Left ventricle myocardium inferior (tissue), 1 donor: ENCODE measurements around the gene MCRIP1. TPM values are rescaled to one million over a fixed set of nuclear protein-coding genes. Genes with fewer than 3 reads are reported as not detected.
A peak's percentile ranks its signal among the peaks of the same experiment; 100 is the strongest.

Source experiments
- DNase-seq: peaks from one replicate; pipeline ENCODE4 v3.0.0-alpha.2; 2020
- H3K27ac ChIP-seq: fragments of 200-600 bp; replicated peaks from 2 replicates; pipeline ENCODE4 v1.8.0; 2021
- H3K27me3 ChIP-seq: fragments of 200-600 bp; 2 replicates; pipeline ENCODE4 v1.8.0; 2021; ENCODE audit warnings: low read depth
- H3K36me3 ChIP-seq: fragments of 200-600 bp; 2 replicates; pipeline ENCODE4 v1.8.0; 2021
- H3K4me1 ChIP-seq: fragments of 200-600 bp; 2 replicates; pipeline ENCODE4 v1.8.0; 2021
- H3K4me3 ChIP-seq: fragments of 200-600 bp; 2 replicates; pipeline ENCODE4 v1.8.0; 2021; ENCODE audit warnings: mild to moderate bottlenecking, moderate library complexity
- H3K9me3 ChIP-seq: fragments of 200-600 bp; replicated peaks from 2 replicates; pipeline ENCODE4 v1.8.0; 2021
- intact Hi-C: fragments of 100-400 bp; cut with micrococcal nuclease; formaldehyde crosslinking; loops from one replicate; pipeline ENCODE4 v1.11.0; 2022
- total RNA-seq: library from RNA; stranded (reverse); fragmentation: NEBNext Ultra II Directional; extraction: Animal tissue kit (Norgen Biotek cat#: 25700); gene quantifications from one replicate; pipeline ENCODE4 v1.2.1, GENCODE V29; 2021
- TF ChIP-seq, protein P1 (sequence below): fragments of 200-600 bp; IDR thresholded peaks from 2 replicates; pipeline ENCODE4 v1.8.0; 2021; ENCODE audit warnings: antibody characterized with exemption, mild to moderate bottlenecking, borderline replicate concordance
- donor health status: DM: no; HTN: yes; CAD: no; lungs with severe emphysema.

The MCRIP1 gene
- total RNA-seq, 1 donor from 2014 or later = 110 TPM

DNA sequence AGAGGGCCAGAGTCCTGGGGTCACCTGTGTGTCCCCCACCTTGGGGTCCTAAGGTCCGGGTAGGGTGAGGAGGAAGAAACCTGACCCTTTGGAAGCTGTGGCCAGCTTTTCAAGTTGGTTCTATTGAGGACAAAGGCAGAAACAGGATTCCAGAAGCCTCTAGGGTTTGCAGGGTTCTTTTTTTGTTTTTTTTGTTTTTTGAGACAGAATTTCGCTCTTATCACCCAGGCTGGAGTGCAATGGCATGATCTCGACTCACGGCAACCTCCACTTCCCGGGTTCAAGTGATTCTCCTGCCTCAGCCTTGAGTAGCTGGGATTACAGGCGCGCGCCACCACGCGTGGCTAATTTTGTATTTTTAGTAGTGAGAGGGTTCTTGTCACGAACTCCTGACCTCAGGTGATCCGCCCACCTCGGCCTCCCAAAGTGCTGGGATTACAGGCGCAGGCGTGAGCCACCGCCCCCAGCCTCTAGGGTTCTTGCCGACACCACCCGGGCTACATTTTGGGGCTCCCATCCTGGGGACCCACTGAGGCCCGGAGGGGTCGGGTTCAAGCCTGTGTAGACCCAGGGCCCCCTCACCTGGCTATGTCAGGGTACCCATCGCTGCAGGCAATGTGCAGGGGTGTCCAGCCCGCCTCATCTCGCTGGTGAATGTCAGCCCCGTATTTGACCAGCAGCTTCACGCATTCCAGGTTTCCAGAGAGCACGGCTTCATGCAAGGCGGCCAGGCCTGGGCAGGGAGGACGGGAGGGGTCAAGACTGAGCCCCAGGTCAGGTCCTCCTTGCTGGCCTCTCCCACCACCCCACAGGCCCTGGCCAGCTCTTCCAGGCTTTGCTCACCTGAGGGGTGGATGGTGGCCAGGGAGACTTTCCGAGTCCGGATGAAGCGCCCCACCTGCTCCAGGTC lies 1.1 kb upstream of the MCRIP1 start:
- H3K9me3 ChIP-seq = no peaks in the 10 kb centered on the region
- H3K27me3 ChIP-seq = no peaks in the 10 kb centered on the region
- intact Hi-C loops = no loop called here
- TF ChIP-seq, protein P1, sequence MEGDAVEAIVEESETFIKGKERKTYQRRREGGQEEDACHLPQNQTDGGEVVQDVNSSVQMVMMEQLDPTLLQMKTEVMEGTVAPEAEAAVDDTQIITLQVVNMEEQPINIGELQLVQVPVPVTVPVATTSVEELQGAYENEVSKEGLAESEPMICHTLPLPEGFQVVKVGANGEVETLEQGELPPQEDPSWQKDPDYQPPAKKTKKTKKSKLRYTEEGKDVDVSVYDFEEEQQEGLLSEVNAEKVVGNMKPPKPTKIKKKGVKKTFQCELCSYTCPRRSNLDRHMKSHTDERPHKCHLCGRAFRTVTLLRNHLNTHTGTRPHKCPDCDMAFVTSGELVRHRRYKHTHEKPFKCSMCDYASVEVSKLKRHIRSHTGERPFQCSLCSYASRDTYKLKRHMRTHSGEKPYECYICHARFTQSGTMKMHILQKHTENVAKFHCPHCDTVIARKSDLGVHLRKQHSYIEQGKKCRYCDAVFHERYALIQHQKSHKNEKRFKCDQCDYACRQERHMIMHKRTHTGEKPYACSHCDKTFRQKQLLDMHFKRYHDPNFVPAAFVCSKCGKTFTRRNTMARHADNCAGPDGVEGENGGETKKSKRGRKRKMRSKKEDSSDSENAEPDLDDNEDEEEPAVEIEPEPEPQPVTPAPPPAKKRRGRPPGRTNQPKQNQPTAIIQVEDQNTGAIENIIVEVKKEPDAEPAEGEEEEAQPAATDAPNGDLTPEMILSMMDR = no peak
- H3K27ac ChIP-seq = peak overlapping the region; percentile 88
- H3K4me3 ChIP-seq = peak overlapping the region; percentile 96
- H3K36me3 ChIP-seq = no peaks in the 10 kb centered on the region
- no peak for DNase-seq
- peaks cover 44% of the 10 kb centered on the region for H3K4me1 ChIP-seq

DNA sequence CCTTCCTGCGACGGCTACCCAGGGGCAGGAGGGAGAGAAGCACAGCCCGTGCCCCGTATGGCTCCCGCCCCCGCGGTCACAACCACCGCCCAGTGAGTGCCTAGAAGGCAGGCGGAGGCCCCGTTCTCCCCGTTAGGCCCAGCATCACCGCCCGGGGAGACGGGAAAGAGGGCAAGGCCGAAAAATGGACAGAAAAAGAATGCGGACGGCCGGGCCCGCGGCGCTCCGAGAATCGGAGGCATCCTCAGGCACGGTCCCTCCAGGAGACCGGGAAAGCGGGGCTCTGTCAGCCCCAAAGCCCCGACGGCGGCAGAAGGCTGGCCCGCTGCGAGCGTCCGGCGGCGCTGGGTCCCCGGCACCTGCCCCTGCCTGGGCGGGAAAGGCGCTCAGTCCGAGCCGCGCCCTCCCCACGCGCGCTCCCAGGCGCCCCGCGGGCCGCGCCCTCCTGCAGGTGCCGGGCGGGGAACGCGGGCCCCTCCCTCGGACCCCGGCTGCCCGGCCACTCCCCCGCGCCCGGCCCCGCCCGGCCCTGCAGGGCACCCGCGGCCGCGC lies 407 bp downstream of the MCRIP1 start:
- TF ChIP-seq, protein P1 = no peak
- Histone ChIP-seq H3K9me3 (no peaks in the 10 kb centered on the region), H3K27me3 (no peaks in the 10 kb centered on the region), H3K27ac (peak overlapping the region; percentile 94), H3K4me3 (peak overlapping the region; percentile 96), H3K36me3 (no peaks in the 10 kb centered on the region), H3K4me1 (peaks cover 53% of the 10 kb centered on the region)
- peak; percentile 30 for DNase-seq
- intact Hi-C loops = no loop called here

DNA sequence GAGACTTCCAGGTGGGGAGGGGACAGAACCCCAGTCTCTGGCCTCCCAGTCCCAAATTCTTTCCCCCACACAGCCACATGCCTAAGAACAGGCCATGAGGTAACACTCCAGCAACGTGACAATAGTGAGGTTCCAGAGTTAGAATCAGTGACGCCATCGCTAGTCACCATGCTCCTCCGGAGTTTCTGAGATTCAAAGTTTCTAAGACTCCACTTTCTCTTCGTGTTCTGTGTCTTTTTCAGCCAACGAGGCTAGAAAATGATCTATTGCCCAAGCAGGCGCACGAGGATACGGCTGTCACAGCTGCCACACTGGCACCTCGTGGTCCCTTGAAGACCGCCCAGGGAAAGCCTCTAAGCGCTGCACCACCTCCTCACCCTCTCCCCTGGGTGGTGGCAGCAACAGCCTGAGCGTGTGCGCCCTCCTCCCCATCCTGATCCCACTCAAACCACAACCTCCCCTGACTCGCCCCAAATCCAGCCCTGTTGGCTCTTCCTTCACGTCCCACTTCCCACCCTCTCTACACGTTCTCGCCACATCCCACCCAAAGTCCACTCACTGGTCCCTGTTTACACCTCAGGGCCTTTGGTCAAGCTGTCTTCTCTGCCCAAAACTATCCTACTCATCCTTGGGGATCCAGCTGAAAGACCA lies 1.0 kb downstream of the MCRIP1 start:
- peaks cover 53% of the 10 kb centered on the region for H3K4me1 ChIP-seq
- no peaks in the 10 kb centered on the region for H3K27me3 ChIP-seq
- DNase-seq = no peak
- no peaks in the 10 kb centered on the region for H3K9me3 ChIP-seq
- intact Hi-C loops = no loop called here
- H3K4me3 ChIP-seq = peak overlapping the region; percentile 96
- no peaks in the 10 kb centered on the region for H3K36me3 ChIP-seq
- TF ChIP-seq, protein P1 = no peak
- peak overlapping the region; percentile 94 for H3K27ac ChIP-seq

DNA sequence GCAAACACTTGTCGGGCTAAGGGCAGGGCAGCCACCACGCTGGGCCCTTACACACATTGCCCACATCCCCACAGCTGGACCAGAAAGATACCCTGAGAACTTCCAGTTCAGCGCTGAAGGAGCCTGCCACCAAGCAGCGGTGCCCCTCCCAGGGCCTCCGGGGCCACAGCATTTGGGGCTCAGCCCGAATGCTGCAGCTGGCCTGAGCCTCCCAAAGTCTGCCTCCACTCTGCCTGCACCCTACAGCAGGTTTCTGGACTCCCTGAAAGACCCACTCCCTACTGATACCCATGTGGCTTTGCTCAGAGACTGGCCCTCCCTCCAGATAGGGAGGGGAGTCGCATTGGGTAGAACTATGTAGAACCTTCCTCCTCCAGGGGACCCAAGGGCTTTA lies 1.5 kb downstream of the MCRIP1 start:
- DNase-seq = no peak
- intact Hi-C loops = no loop called here
- peak overlapping the region; percentile 94 for H3K27ac ChIP-seq
- H3K27me3 ChIP-seq = no peaks in the 10 kb centered on the region
- TF ChIP-seq, protein P1 = no peak
- H3K9me3 ChIP-seq = no peaks in the 10 kb centered on the region
- H3K36me3 ChIP-seq = no peaks in the 10 kb centered on the region
- peaks cover 53% of the 10 kb centered on the region for H3K4me1 ChIP-seq
- H3K4me3 ChIP-seq = peak overlapping the region; percentile 96

DNA sequence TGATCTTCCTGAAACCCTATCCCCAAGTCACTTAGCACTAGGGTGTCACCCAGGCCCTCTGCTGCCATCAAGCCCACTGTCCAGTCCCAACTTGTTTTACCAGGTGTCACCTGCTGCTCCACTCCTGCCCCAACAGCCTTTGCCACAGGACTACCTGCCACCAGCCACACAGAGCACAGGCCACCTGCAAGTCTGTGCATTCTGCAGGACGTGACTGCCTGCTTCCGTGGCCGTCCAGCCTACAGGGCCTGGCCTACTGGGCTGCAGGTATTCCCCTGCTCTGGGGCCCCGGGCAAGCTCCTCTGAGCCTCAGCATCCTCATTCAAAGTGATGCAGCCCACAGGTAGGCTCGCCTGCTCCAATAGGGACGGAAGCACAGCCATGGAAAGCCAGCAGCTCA lies 3.2 kb downstream of the MCRIP1 start:
- no peak for DNase-seq
- Histone ChIP-seq H3K4me3 (no peak overlapping the region), H3K9me3 (no peaks in the 10 kb centered on the region), H3K27me3 (no peaks in the 10 kb centered on the region), H3K27ac (no peak overlapping the region), H3K4me1 (peaks cover 62% of the 10 kb centered on the region), H3K36me3 (no peaks in the 10 kb centered on the region)
- TF ChIP-seq, protein P1 = no peak
- intact Hi-C loops = no loop called here
